GM13977 (cell line): Measurements from ENCODE around the gene OR4S1.
"Not testable (repeated sequence)": the region's sequence is repeated elsewhere in the genome, so short reads cannot be mapped to it uniquely, and the experiment has no call there.

Experiments used
- DNase-seq: peaks from one replicate; pipeline ENCODE4 v3.0.0; 2012; ENCODE audit warnings: low spot score
- in situ Hi-C: fragments of 300-500 bp; cut with MboI; formaldehyde crosslinking; loops from one replicate; pipeline ENCODE4 v1.12.0; 2022; ENCODE audit warnings: low sequenced_read_pairs, low pct_unique_long_range_greater_than_20kb, mixed read lengths, inconsistent platforms; ENCODE audit not compliant: unreplicated experiment
- TF ChIP-seq, protein P1 (sequence below): IDR thresholded peaks from 2 replicates; pipeline ENCODE4 v1.5.1; 2012; ENCODE audit warnings: mild to moderate bottlenecking, control low read depth; ENCODE audit not compliant: insufficient read depth; ENCODE audit errors: extremely low read depth, missing control alignments

Gene OR4S1

DNA sequence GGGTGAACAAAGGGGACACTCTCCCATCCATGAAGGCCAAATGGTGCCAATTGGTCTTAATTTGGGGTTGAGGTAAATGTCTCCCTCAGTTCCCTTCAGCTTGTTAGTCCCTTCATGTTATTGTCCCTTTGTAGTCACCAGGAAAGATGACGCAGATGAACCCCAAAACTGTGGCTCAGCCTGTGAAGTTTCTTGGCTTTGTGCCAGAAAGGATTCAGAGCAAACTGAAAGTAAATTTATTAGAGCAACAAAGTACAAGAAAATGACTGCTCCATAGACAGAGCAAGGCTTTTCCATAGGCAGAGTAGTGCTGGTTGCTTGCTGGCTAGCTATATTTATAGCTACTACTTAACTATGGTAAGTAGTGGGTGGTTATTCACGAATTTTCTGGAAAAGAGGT is 35.4 kb downstream of the OR4S1 start:
- no peak for DNase-seq
- TF ChIP-seq, protein P1, sequence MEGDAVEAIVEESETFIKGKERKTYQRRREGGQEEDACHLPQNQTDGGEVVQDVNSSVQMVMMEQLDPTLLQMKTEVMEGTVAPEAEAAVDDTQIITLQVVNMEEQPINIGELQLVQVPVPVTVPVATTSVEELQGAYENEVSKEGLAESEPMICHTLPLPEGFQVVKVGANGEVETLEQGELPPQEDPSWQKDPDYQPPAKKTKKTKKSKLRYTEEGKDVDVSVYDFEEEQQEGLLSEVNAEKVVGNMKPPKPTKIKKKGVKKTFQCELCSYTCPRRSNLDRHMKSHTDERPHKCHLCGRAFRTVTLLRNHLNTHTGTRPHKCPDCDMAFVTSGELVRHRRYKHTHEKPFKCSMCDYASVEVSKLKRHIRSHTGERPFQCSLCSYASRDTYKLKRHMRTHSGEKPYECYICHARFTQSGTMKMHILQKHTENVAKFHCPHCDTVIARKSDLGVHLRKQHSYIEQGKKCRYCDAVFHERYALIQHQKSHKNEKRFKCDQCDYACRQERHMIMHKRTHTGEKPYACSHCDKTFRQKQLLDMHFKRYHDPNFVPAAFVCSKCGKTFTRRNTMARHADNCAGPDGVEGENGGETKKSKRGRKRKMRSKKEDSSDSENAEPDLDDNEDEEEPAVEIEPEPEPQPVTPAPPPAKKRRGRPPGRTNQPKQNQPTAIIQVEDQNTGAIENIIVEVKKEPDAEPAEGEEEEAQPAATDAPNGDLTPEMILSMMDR = no peak
- in situ Hi-C loops = no loop called here

DNA sequence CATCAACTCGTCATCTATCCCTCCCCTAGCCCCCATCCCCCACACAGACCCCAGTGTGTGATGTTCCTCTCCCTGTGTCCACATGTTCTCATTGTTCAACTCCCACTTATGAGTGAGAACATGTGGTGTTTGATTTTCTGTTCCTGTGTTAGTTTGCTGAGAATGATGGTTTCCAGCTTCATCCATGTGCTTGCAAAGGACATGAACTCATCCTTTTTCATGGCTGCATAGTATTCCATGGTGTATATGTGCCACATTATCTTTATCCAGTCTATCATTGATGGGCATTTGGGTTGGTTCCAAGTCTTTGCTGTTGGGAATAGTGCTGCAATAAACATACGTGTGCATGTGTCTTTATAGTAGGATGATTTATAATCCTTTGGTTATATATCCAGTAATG is 36.5 kb downstream of the OR4S1 start:
- in situ Hi-C loops, DNase-seq: not testable (repeated sequence)

DNA sequence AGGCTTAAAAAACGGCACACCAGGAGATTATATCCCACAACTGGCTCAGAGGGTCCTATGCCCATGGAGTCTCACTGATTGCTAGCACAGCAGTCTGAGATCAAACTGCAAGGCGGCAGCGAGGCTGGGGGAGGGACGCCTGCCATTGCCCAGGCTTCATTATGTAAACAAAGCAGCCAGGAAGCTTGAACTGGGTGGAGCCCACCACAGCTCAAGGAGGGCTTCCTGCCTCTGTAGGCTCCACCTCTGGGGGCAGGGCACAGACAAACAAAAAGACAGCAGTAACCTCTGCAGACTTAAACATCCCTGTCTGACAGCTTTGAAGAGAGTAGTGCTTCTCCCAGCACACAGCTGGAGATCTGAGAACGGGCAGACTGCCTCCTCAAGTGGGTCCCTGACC is 40.3 kb downstream of the OR4S1 start:
- in situ Hi-C loops, DNase-seq: not testable (repeated sequence)

DNA sequence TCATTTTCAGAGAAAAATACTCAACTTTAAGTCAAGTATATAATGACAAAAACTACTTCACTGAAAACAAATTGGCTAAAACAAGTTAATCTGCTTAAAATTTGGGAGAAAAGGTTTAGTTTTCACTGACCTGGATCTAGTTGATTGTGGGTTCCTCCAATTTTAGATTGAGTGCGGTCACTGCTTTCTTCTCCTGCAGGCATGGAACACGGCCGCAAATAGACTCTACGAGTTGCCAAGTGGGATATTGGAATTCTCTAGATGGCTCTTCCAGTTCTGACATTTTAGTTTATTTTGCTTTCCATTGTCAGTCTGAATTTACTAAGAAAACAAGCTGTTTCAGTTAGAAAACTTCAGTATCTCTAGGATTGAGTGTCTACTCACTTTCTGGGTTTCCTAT is 48.0 kb downstream of the OR4S1 start:
- in situ Hi-C loops = no loop called here
- TF ChIP-seq, protein P1 = no peak
- DNase-seq = no peak

DNA sequence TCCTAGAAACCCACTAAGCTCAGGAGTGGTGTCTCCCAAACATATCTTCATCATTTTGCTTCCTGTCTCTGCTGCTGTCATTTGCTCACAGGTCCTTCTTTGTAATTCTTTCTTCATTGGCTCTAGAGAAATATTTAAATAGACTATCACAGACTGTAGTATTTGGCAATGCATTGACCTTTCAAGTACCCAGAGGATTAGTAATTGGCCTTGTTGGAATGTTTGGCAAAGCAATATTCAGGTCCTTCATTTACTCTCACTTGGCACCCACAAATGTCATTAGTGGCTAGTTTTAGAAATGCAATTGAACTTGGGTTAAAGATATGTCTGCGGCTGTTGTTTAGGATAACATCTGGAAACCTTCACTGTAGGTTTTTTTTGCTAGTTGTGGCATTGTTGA is 48.7 kb downstream of the OR4S1 start:
- in situ Hi-C loops = no loop called here
- no peak for DNase-seq
- TF ChIP-seq, protein P1 = no peak
